B cell (primary cell): ENCODE measurements around the gene PARD3. TPM values are rescaled to one million over a fixed set of nuclear protein-coding genes. Genes with fewer than 3 reads are reported as not detected.

Source experiments
- ATAC-seq: fragments of 200-7000 bp; cut with Tn5 transposase; one replicate; pipeline ENCODE4 v1.10.0; 2021; ENCODE audit warnings: low read depth, mild to moderate bottlenecking, moderate number of reproducible peaks, moderate library complexity
- CTCF ChIA-PET: fragments of 350-600 bp; sonication (Branson Sonifier 250); formaldehyde crosslinking; loops from one replicate; lab custom pipeline; 2021; ENCODE audit warnings: antibody characterized with exemption, inconsistent platforms; lab: Charles Lee
- POLR2A ChIA-PET: fragments of 350-600 bp; sonication (Branson Sonifier 250); formaldehyde crosslinking; loops from one replicate; lab custom pipeline; 2021; ENCODE audit warnings: antibody characterized with exemption; lab: Charles Lee
- DNase-seq: peaks from one replicate; pipeline ENCODE4 v3.0.0; 2013
- H2AFZ ChIP-seq: 2 replicates; pipeline ENCODE4 v1.6.1; 2012; ENCODE audit warnings: mild to moderate bottlenecking, low read depth, low read length; ENCODE audit not compliant: insufficient read depth, poor library complexity, severe bottlenecking
- H3K27ac ChIP-seq, 2 donors: 1 replicate in 1 of 2; 2 replicates in 1 of 2; pipeline ENCODE4 v1.5.1; 2012 to 2013; ENCODE audit warnings: low read length in 2 of 2, mild to moderate bottlenecking in 2 of 2, moderate library complexity in 1 of 2
- H3K27me3 ChIP-seq, 4 experiments: fragments of 200-600 bp in 1 of 4; sonication (generic) in 1 of 4; replicated peaks in 1 of 4; 1 replicate in 2 of 4; 2 replicates in 2 of 4; pipeline versions ENCODE4 v1.6.1 to v1.7.0; 2013 to 2016; ENCODE audit warnings: low read length in 3 of 4, mild to moderate bottlenecking in 2 of 4, mixed read lengths in 1 of 4, moderate library complexity in 1 of 4; ENCODE audit not compliant: insufficient read depth in 4 of 4, control insufficient read depth in 3 of 4; ENCODE audit errors: control extremely low read depth in 1 of 4
- H3K36me3 ChIP-seq, 2 experiments: replicated peaks in 1 of 2; 1 replicate in 1 of 2; 2 replicates in 1 of 2; pipeline versions ENCODE4 v1.6.1 to v1.7.1; 2013; ENCODE audit warnings: low read length in 1 of 2; ENCODE audit not compliant: insufficient read depth in 2 of 2, control insufficient read depth in 1 of 2; ENCODE audit errors: control extremely low read depth in 1 of 2, extremely low read depth in 1 of 2
- H3K4me1 ChIP-seq, 2 donors: fragments of 200-600 bp in 1 of 2; sonication (generic) in 1 of 2; 1 replicate in 1 of 2; 2 replicates in 1 of 2; pipeline versions ENCODE4 v1.5.1 to v1.6.1; 2013 to 2017; ENCODE audit warnings: low read length in 2 of 2; ENCODE audit not compliant: control insufficient read depth in 2 of 2, insufficient read depth in 2 of 2
- H3K4me2 ChIP-seq: replicated peaks from 2 replicates; pipeline ENCODE3; 2012; ENCODE audit warnings: mild to moderate bottlenecking, low read depth, low read length; ENCODE audit not compliant: poor library complexity, severe bottlenecking
- H3K4me3 ChIP-seq, 5 experiments: fragments of 200-600 bp in 1 of 5; sonication (generic) in 1 of 5; 1 replicate in 3 of 5; 2 replicates in 2 of 5; pipeline versions ENCODE4 v1.5.1 to v1.7.0; 2011 to 2016; ENCODE audit warnings: low read length in 4 of 5, mild to moderate bottlenecking in 4 of 5, low read depth in 2 of 5, control low read depth in 1 of 5, moderate library complexity in 1 of 5; ENCODE audit not compliant: insufficient read depth in 1 of 5; ENCODE audit errors: control extremely low read depth in 1 of 5, extremely low read depth in 1 of 5
- H3K79me2 ChIP-seq: fragments of 200-600 bp; sonication (generic); one replicate; pipeline ENCODE4 v1.6.0; 2016; ENCODE audit warnings: low read length; ENCODE audit not compliant: control insufficient read depth, insufficient read depth
- H3K9ac ChIP-seq: fragments of 200-600 bp; sonication (generic); 2 replicates; pipeline ENCODE4 v1.6.1; 2017; ENCODE audit warnings: mild to moderate bottlenecking, low read length, moderate library complexity
- H3K9me3 ChIP-seq, 3 donors: one replicate each; pipeline versions ENCODE4 v1.6.1 to v1.7.1; 2013; ENCODE audit warnings: low read length in 2 of 3; ENCODE audit not compliant: control insufficient read depth in 2 of 3, insufficient read depth in 1 of 3; ENCODE audit errors: control extremely low read depth in 1 of 3
- H4K20me1 ChIP-seq: 2 replicates; pipeline ENCODE4 v1.6.0; 2012; ENCODE audit warnings: mild to moderate bottlenecking, low read length; ENCODE audit not compliant: insufficient read depth, control insufficient read depth, poor library complexity, severe bottlenecking
- H3K27ac Mint-ChIP-seq: one replicate; pipeline ENCODE4 v1.8.0; 2021; ENCODE audit warnings: mixed read lengths
- H3K27me3 Mint-ChIP-seq: one replicate; pipeline ENCODE4 v1.8.0; 2021; ENCODE audit warnings: mixed read lengths
- H3K4me1 Mint-ChIP-seq: one replicate; pipeline ENCODE4 v1.8.0; 2021; ENCODE audit warnings: mixed read lengths
- H3K4me3 Mint-ChIP-seq: one replicate; pipeline ENCODE4 v1.8.0; 2021; ENCODE audit warnings: mixed read lengths
- H3K9me3 Mint-ChIP-seq: one replicate; pipeline ENCODE4 v1.8.0; 2022; ENCODE audit warnings: mixed read lengths; ENCODE audit not compliant: insufficient read depth
- EZH2 ChIP-seq: IDR thresholded peaks from 2 replicates; pipeline ENCODE4 v1.6.1; 2012; ENCODE audit warnings: borderline replicate concordance, low read depth, mild to moderate bottlenecking, moderate library complexity, low read length; ENCODE audit not compliant: insufficient read depth, poor library complexity, severe bottlenecking
- WGBS: methylation state at CpG from one replicate; pipeline ENCODE4 v1.1.5; 2013; ENCODE audit warnings: missing lambda C conversion rate; ENCODE audit not compliant: insufficient coverage; 5-methylcytosine and 5-hydroxymethylcytosine counted together
- intact Hi-C: fragments of 100-400 bp; cut with micrococcal nuclease; formaldehyde crosslinking; loops from one replicate; pipeline ENCODE4 v1.10.0; 2022
- polyA plus RNA-seq: library from polyadenylated mRNA; depleted of rRNA; stranded (reverse); fragments of >200 nt; gene quantifications from 2 replicates; pipeline ENCODE4 v1.2.3, GENCODE V29; 2012
- total RNA-seq, 2 donors: library from RNA; stranded (reverse); fragments of 120-200 nt in 1 of 2; gene quantifications; 1 replicate in 1 of 2; 2 replicates in 1 of 2; pipeline versions ENCODE4 v1.2.3 to v1.2.4, GENCODE V29; 2013 to 2022
- TF ChIP-seq, protein P1 (sequence below): fragments of 200-600 bp; IDR thresholded peaks from one replicate; pipeline ENCODE4 v1.8.0; 2022; ENCODE audit warnings: antibody characterized with exemption, mild to moderate bottlenecking

PARD3 gene
- total and polyA plus RNA-seq, 2 donors (not counting 1 experiment from before 2014, with no cell fraction given): not detected

- H3K4me1 ChIP-seq: no peaks in the 10 kb centered on the region
- TF ChIP-seq, protein P1, sequence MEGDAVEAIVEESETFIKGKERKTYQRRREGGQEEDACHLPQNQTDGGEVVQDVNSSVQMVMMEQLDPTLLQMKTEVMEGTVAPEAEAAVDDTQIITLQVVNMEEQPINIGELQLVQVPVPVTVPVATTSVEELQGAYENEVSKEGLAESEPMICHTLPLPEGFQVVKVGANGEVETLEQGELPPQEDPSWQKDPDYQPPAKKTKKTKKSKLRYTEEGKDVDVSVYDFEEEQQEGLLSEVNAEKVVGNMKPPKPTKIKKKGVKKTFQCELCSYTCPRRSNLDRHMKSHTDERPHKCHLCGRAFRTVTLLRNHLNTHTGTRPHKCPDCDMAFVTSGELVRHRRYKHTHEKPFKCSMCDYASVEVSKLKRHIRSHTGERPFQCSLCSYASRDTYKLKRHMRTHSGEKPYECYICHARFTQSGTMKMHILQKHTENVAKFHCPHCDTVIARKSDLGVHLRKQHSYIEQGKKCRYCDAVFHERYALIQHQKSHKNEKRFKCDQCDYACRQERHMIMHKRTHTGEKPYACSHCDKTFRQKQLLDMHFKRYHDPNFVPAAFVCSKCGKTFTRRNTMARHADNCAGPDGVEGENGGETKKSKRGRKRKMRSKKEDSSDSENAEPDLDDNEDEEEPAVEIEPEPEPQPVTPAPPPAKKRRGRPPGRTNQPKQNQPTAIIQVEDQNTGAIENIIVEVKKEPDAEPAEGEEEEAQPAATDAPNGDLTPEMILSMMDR: no peak
- no peak for TF ChIP-seq EZH2
These were observed 80.2 kb downstream of the PARD3 start for GRCh38 chr10:34734918-34735317.

GRCh38 chr10:34732926-34733325 lies 82.2 kb downstream of the PARD3 start:
- Histone ChIP-seq H2AFZ (no peak overlapping the region), H3K36me3 (no peaks in the 10 kb centered on the region), H3K9me3 (no peaks in the 10 kb centered on the region), H3K4me3 (no peak overlapping the region), H3K79me2 (no peaks in the 10 kb centered on the region), H3K27me3 (no peaks in the 10 kb centered on the region), H4K20me1 (no peaks in the 10 kb centered on the region), H3K9ac (no peak overlapping the region), H3K27ac (no peak overlapping the region), H3K4me2 (no peak overlapping the region), H3K4me1 (no peaks in the 10 kb centered on the region)
- no peak overlapping the region for H3K4me3 Mint-ChIP-seq
- DNase-seq: no peak
- whole genome bisulfite sequencing: 60% methylated on average over 1 of the region's 4 CpGs
- H3K9me3 Mint-ChIP-seq: no peaks in the 10 kb centered on the region
- peaks cover 3% of the 10 kb centered on the region for H3K27me3 Mint-ChIP-seq
- TF ChIP-seq, protein P1: no peak
- no peak for TF ChIP-seq EZH2
- intact Hi-C loops: no loop called here
- H3K27ac Mint-ChIP-seq: no peak overlapping the region
- POLR2A ChIA-PET: no interaction called here
- CTCF ChIA-PET: no interaction called here
- no peak for ATAC-seq
- H3K4me1 Mint-ChIP-seq: no peaks in the 10 kb centered on the region

More at GRCh38 chr10:34734918-34735317, 80.2 kb downstream of the PARD3 start:
- no peaks in the 10 kb centered on the region for H3K4me1 Mint-ChIP-seq
- no CpG with 5 or more reads among the region's 3 CpGs for WGBS
- Histone ChIP-seq H3K27ac (no peak overlapping the region), H3K9me3 (no peaks in the 10 kb centered on the region), H3K36me3 (no peaks in the 10 kb centered on the region), H2AFZ (no peak overlapping the region), H3K27me3 (peaks cover 0 to 3% (median 0%) of the 10 kb centered on the region in 4 experiments), H3K79me2 (no peaks in the 10 kb centered on the region), H3K4me3 (no peak overlapping the region), H3K4me2 (no peak overlapping the region), H4K20me1 (no peaks in the 10 kb centered on the region), H3K9ac (no peak overlapping the region)
- ChIA-PET CTCF (no interaction called here), POLR2A (no interaction called here)
- no peak overlapping the region for H3K27ac Mint-ChIP-seq
- H3K9me3 Mint-ChIP-seq: no peaks in the 10 kb centered on the region
- DNase-seq (no peak), ATAC-seq (no peak)
- H3K27me3 Mint-ChIP-seq: peaks cover 7% of the 10 kb centered on the region
- intact Hi-C loops: no loop called here
- H3K4me3 Mint-ChIP-seq: no peak overlapping the region
